ENCODE data around the gene CACNA1G.

CACNA1G gene

GRCh38 chr17:50573866-50574611, 13.5 kb downstream of the CACNA1G start:
- no peak for TF ChIP-seq GATA2 (IDR thresholded peaks at IDR 0.05; ENCODE audit: low read depth, low read length)
- TF ChIP-seq GATA3 (IDR thresholded peaks at IDR 0.05; ENCODE audit: low read depth, low read length), result no peak

- no peak for TF ChIP-seq GATA2 (IDR thresholded peaks at IDR 0.05; ENCODE audit: low read depth, low read length)
- no peak for TF ChIP-seq GATA3 (IDR thresholded peaks at IDR 0.05; ENCODE audit: low read depth, low read length)
Measured at GRCh38 chr17:50575581-50576210, 15.2 kb downstream of the CACNA1G start.

- no peak for TF ChIP-seq GATA3 (IDR thresholded peaks at IDR 0.05; ENCODE audit: low read depth, low read length)
- no peak for TF ChIP-seq GATA2 (IDR thresholded peaks at IDR 0.05; ENCODE audit: low read depth, low read length)
Measured at GRCh38 chr17:50576864-50577263, 16.3 kb downstream of the CACNA1G start.

GRCh38 chr17:50577451-50577954, 17.0 kb downstream of the CACNA1G start:
- TF ChIP-seq GATA3 (IDR thresholded peaks at IDR 0.05; ENCODE audit: low read depth, low read length), result no peak
- no peak for TF ChIP-seq GATA2 (IDR thresholded peaks at IDR 0.05; ENCODE audit: low read depth, low read length)

GRCh38 chr17:50578173-50578572, 17.7 kb downstream of the CACNA1G start:
- TF ChIP-seq GATA3 (IDR thresholded peaks at IDR 0.05; ENCODE audit: low read depth, low read length), result no peak
- TF ChIP-seq GATA2 (IDR thresholded peaks at IDR 0.05; ENCODE audit: low read depth, low read length), result no peak

- TF ChIP-seq GATA2 (IDR thresholded peaks at IDR 0.05; ENCODE audit: low read depth, low read length) (no peak), GATA3 (IDR thresholded peaks at IDR 0.05; ENCODE audit: low read depth, low read length) (no peak)
Measured at GRCh38 chr17:50579399-50579798, 18.9 kb downstream of the CACNA1G start.

GRCh38 chr17:50580646-50581045, 20.1 kb downstream of the CACNA1G start:
- TF ChIP-seq GATA2 (IDR thresholded peaks at IDR 0.05; ENCODE audit: low read depth, low read length) (no peak), GATA3 (IDR thresholded peaks at IDR 0.05; ENCODE audit: low read depth, low read length) (no peak)

GRCh38 chr17:50581316-50581715, 20.8 kb downstream of the CACNA1G start:
- TF ChIP-seq GATA3 (IDR thresholded peaks at IDR 0.05; ENCODE audit: low read depth, low read length) (no peak), GATA2 (IDR thresholded peaks at IDR 0.05; ENCODE audit: low read depth, low read length) (no peak)

- TF ChIP-seq GATA3 (IDR thresholded peaks at IDR 0.05; ENCODE audit: low read depth, low read length) (no peak), GATA2 (IDR thresholded peaks at IDR 0.05; ENCODE audit: low read depth, low read length) (no peak)
Measured at GRCh38 chr17:50582741-50583140, 22.2 kb downstream of the CACNA1G start.

GRCh38 chr17:50583641-50584040, 23.1 kb downstream of the CACNA1G start:
- TF ChIP-seq GATA2 (IDR thresholded peaks at IDR 0.05; ENCODE audit: low read depth, low read length) (no peak), GATA3 (IDR thresholded peaks at IDR 0.05; ENCODE audit: low read depth, low read length) (no peak)

- TF ChIP-seq GATA2 (IDR thresholded peaks at IDR 0.05; ENCODE audit: low read depth, low read length) (no peak), GATA3 (IDR thresholded peaks at IDR 0.05; ENCODE audit: low read depth, low read length) (no peak)
Measured at GRCh38 chr17:50584116-50584515, 23.6 kb downstream of the CACNA1G start.

- no peak for TF ChIP-seq GATA3 (IDR thresholded peaks at IDR 0.05; ENCODE audit: low read depth, low read length)
- no peak for TF ChIP-seq GATA2 (IDR thresholded peaks at IDR 0.05; ENCODE audit: low read depth, low read length)
Measured at GRCh38 chr17:50584749-50585148, 24.2 kb downstream of the CACNA1G start.

GRCh38 chr17:50585346-50585745, 24.8 kb downstream of the CACNA1G start:
- no peak for TF ChIP-seq GATA2 (IDR thresholded peaks at IDR 0.05; ENCODE audit: low read depth, low read length)
- no peak for TF ChIP-seq GATA3 (IDR thresholded peaks at IDR 0.05; ENCODE audit: low read depth, low read length)

- TF ChIP-seq GATA2 (IDR thresholded peaks at IDR 0.05; ENCODE audit: low read depth, low read length), result no peak
- no peak for TF ChIP-seq GATA3 (IDR thresholded peaks at IDR 0.05; ENCODE audit: low read depth, low read length)
Measured at GRCh38 chr17:50585891-50586290, 25.4 kb downstream of the CACNA1G start.

Measured in SH-SY5Y (cell line).